ENCODE data around the gene GAL.

Gene GAL

GRCh38 chr11:68683121-68683520 is 1.2 kb upstream of the GAL start:
- DNase-seq (ENCODE audit: low spot score): no peak

GRCh38 chr11:68683536-68684384 is 584 bp upstream of the GAL start:
- no peak for DNase-seq (ENCODE audit: low spot score)

GRCh38 chr11:68685656-68686380 is 1.5 kb downstream of the GAL start:
- DNase-seq (ENCODE audit: low spot score): no peak

- no peak for DNase-seq (ENCODE audit: low spot score)
These were observed 2.1 kb downstream of the GAL start for GRCh38 chr11:68686486-68686885.

GRCh38 chr11:68687311-68687710 is 3.0 kb downstream of the GAL start:
- DNase-seq (ENCODE audit: low spot score): no peak

- DNase-seq (ENCODE audit: low spot score): no peak
These were observed 3.6 kb downstream of the GAL start for GRCh38 chr11:68687986-68688385.

- no peak for DNase-seq (ENCODE audit: low spot score)
These were observed 4.5 kb downstream of the GAL start for GRCh38 chr11:68688881-68689280.

- no peak for DNase-seq (ENCODE audit: low spot score)
These were observed 5.6 kb downstream of the GAL start for GRCh38 chr11:68689737-68690625.

GRCh38 chr11:68690671-68691401 is 6.5 kb downstream of the GAL start:
- no peak for DNase-seq (ENCODE audit: low spot score)

- DNase-seq (ENCODE audit: low spot score): no peak
These were observed 7.0 kb downstream of the GAL start for GRCh38 chr11:68691402-68691784.

- DNase-seq (ENCODE audit: low spot score): no peak
These were observed 7.8 kb downstream of the GAL start for GRCh38 chr11:68692115-68692514.

GRCh38 chr11:68692871-68693483 is 8.6 kb downstream of the GAL start:
- DNase-seq (ENCODE audit: low spot score): no peak

GRCh38 chr11:68693484-68693882 is 9.1 kb downstream of the GAL start:
- DNase-seq (ENCODE audit: low spot score): no peak

- no peak for DNase-seq (ENCODE audit: low spot score)
These were observed 10.3 kb downstream of the GAL start for GRCh38 chr11:68694431-68695297.

GRCh38 chr11:68695531-68695930 is 11.2 kb downstream of the GAL start:
- no peak for DNase-seq (ENCODE audit: low spot score)

GRCh38 chr11:68698993-68699392 is 14.6 kb downstream of the GAL start:
- no peak for DNase-seq (ENCODE audit: low spot score)

GRCh38 chr11:68704887-68705286 is 20.5 kb downstream of the GAL start:
- no peak for DNase-seq (ENCODE audit: low spot score)

GRCh38 chr11:68707527-68707926 is 23.2 kb downstream of the GAL start:
- no peak for DNase-seq (ENCODE audit: low spot score)

- no peak for DNase-seq (ENCODE audit: low spot score)
These were observed 24.7 kb downstream of the GAL start for GRCh38 chr11:68709062-68709461.

GRCh38 chr11:68710409-68710808 is 26.1 kb downstream of the GAL start:
- no peak for DNase-seq (ENCODE audit: low spot score)
